Neuronal stem cell (in vitro differentiated cells): ENCODE data around the gene CUL3.

ENCODE experiments used
- DNase-seq: peaks from one replicate; pipeline ENCODE4 v3.0.0-alpha.2; 2013; ENCODE audit warnings: low spot score
- H2AFZ ChIP-seq: one replicate; pipeline ENCODE4 v1.6.1; 2013; ENCODE audit warnings: mild to moderate bottlenecking, low read length, inconsistent platforms
- H2AK5ac ChIP-seq: 2 replicates; pipeline ENCODE4 v1.6.1; 2013; ENCODE audit warnings: low read depth, mild to moderate bottlenecking, inconsistent platforms, low read length, moderate library complexity, mixed read lengths
- H2BK120ac ChIP-seq: 2 replicates; pipeline ENCODE4 v1.6.1; 2013; ENCODE audit warnings: low read depth, mild to moderate bottlenecking, inconsistent platforms, low read length, moderate library complexity, mixed read lengths
- H2BK12ac ChIP-seq: one replicate; pipeline ENCODE4 v1.6.1; 2013; ENCODE audit warnings: low read length, inconsistent platforms
- H2BK15ac ChIP-seq: 2 replicates; pipeline ENCODE4 v1.6.1; 2013; ENCODE audit warnings: mild to moderate bottlenecking, low read length, inconsistent platforms, mixed read lengths
- H2BK5ac ChIP-seq: one replicate; pipeline ENCODE4 v1.6.1; 2013; ENCODE audit warnings: inconsistent platforms, mild to moderate bottlenecking, low read length, moderate library complexity
- H3K14ac ChIP-seq: one replicate; pipeline ENCODE4 v1.6.1; 2013; ENCODE audit warnings: low read length, inconsistent platforms
- H3K18ac ChIP-seq: 2 replicates; pipeline ENCODE4 v1.6.1; 2013; ENCODE audit warnings: low read length, inconsistent platforms
- H3K23ac ChIP-seq: 2 replicates; pipeline ENCODE4 v1.6.1; 2013; ENCODE audit warnings: low read depth, mild to moderate bottlenecking, mixed read lengths, low read length, inconsistent platforms; ENCODE audit not compliant: poor library complexity
- H3K27ac ChIP-seq: replicated peaks from 3 replicates; pipeline ENCODE4 v1.5.1; 2013; ENCODE audit warnings: low read length, inconsistent platforms
- H3K27me3 ChIP-seq, 3 experiments: 2 replicates each; pipeline ENCODE4 v1.6.1; 2013; ENCODE audit warnings: low read length in 3 of 3, mild to moderate bottlenecking in 2 of 3, inconsistent platforms in 1 of 3, low read depth in 1 of 3, mixed read lengths in 1 of 3, moderate library complexity in 1 of 3; ENCODE audit not compliant: control insufficient read depth in 3 of 3, insufficient read depth in 3 of 3
- H3K36me3 ChIP-seq, 2 donors: replicated peaks in 1 of 2; 2 replicates each; pipeline ENCODE4 v1.6.1; 2013; ENCODE audit warnings: low read length in 2 of 2; ENCODE audit not compliant: control insufficient read depth in 2 of 2, insufficient read depth in 2 of 2
- H3K4ac ChIP-seq: 2 replicates; pipeline ENCODE4 v1.6.1; 2013; ENCODE audit warnings: inconsistent platforms, mild to moderate bottlenecking, low read length, moderate library complexity
- H3K4me1 ChIP-seq, 2 donors: 1 replicate in 1 of 2; 2 replicates in 1 of 2; pipeline ENCODE4 v1.6.1; 2013; ENCODE audit warnings: low read length in 2 of 2, low read depth in 1 of 2; ENCODE audit not compliant: control insufficient read depth in 2 of 2, insufficient read depth in 1 of 2
- H3K4me2 ChIP-seq: one replicate; pipeline ENCODE4 v1.6.1; 2013; ENCODE audit warnings: mild to moderate bottlenecking, low read length, inconsistent platforms; ENCODE audit not compliant: insufficient read depth, poor library complexity, severe bottlenecking
- H3K4me3 ChIP-seq, 2 donors: 2 replicates each; pipeline ENCODE4 v1.5.1; 2013; ENCODE audit warnings: low read length in 2 of 2, mild to moderate bottlenecking in 2 of 2, inconsistent platforms in 1 of 2, moderate library complexity in 1 of 2
- H3K79me1 ChIP-seq: one replicate; pipeline ENCODE4 v1.6.1; 2013; ENCODE audit warnings: low read depth, mild to moderate bottlenecking, inconsistent platforms, low read length, moderate library complexity
- H3K9ac ChIP-seq: one replicate; pipeline ENCODE4 v1.6.1; 2013; ENCODE audit warnings: mild to moderate bottlenecking, low read depth, low read length, inconsistent platforms; ENCODE audit not compliant: poor library complexity
- H3K9me3 ChIP-seq, 2 donors: replicated peaks in 1 of 2; 2 replicates each; pipeline versions ENCODE3 to v1.6.1; 2013; ENCODE audit warnings: low read length in 2 of 2, mild to moderate bottlenecking in 2 of 2, inconsistent platforms in 1 of 2, low read depth in 1 of 2, mixed read lengths in 1 of 2, moderate library complexity in 1 of 2; ENCODE audit not compliant: control insufficient read depth in 2 of 2, insufficient read depth in 1 of 2
- H4K8ac ChIP-seq: one replicate; pipeline ENCODE4 v1.6.1; 2013; ENCODE audit warnings: low read depth, mild to moderate bottlenecking, inconsistent platforms, low read length, moderate library complexity
- H4K91ac ChIP-seq: one replicate; pipeline ENCODE4 v1.6.1; 2013; ENCODE audit warnings: low read length, low read depth, mild to moderate bottlenecking, inconsistent platforms; ENCODE audit not compliant: poor library complexity
- WGBS, 2 donors: extraction: QIAGEN DNeasy Blood & Tissue Kit; methylation state at CpG; one replicate each; pipeline ENCODE4 v1.1.7; 2013; ENCODE audit warnings: missing lambda C conversion rate in 2 of 2, mixed read lengths in 1 of 2; ENCODE audit not compliant: insufficient read length in 2 of 2, insufficient replicate concordance in 1 of 2; ENCODE audit errors: extremely low coverage in 2 of 2; 5-methylcytosine and 5-hydroxymethylcytosine counted together

Gene CUL3

DNA sequence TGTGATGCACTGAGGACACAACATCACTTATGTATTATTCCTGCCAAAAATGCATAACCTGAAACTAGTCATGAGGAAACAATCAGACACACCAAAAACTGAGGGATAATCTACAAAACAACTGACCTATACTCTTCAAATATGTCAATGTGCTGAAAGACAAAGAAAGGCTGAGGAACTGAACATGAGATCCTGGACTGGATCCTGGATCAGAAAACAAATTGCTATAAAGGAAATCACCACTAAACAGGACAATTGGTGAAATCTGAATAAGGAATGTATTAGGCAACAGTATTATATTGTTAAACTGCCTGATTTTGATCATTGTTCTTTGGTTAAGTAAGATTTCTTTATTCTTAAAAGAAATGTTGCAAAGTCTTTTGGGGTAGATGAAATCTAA, 28.8 kb downstream of the CUL3 start:
- no peak overlapping the region for H3K23ac ChIP-seq
- H3K4me1 ChIP-seq, result no peaks in the 10 kb centered on the region
- H4K8ac ChIP-seq, result no peak overlapping the region
- no peaks in the 10 kb centered on the region for H3K27me3 ChIP-seq
- no peak overlapping the region for H2BK12ac ChIP-seq
- H3K27ac ChIP-seq, result no peak overlapping the region
- no peak overlapping the region for H3K14ac ChIP-seq
- no peak overlapping the region for H3K18ac ChIP-seq
- H2AK5ac ChIP-seq, result no peak overlapping the region
- H3K79me1 ChIP-seq, result peaks cover 2% of the 10 kb centered on the region
- H2AFZ ChIP-seq, result no peak overlapping the region
- no peak overlapping the region for H2BK120ac ChIP-seq
- H3K36me3 ChIP-seq, result peaks cover 0 to 76% of the 10 kb centered on the region in 2 donors
- H3K4me2 ChIP-seq, result no peak overlapping the region
- H2BK5ac ChIP-seq, result no peak overlapping the region
- DNase-seq, result no peak
- no peak overlapping the region for H4K91ac ChIP-seq
- no peak overlapping the region for H3K4ac ChIP-seq
- no peak overlapping the region for H3K4me3 ChIP-seq
- peaks cover 0 to 19% of the 10 kb centered on the region in 2 donors for H3K9me3 ChIP-seq
- H2BK15ac ChIP-seq, result no peak overlapping the region
- H3K9ac ChIP-seq, result no peak overlapping the region

DNA sequence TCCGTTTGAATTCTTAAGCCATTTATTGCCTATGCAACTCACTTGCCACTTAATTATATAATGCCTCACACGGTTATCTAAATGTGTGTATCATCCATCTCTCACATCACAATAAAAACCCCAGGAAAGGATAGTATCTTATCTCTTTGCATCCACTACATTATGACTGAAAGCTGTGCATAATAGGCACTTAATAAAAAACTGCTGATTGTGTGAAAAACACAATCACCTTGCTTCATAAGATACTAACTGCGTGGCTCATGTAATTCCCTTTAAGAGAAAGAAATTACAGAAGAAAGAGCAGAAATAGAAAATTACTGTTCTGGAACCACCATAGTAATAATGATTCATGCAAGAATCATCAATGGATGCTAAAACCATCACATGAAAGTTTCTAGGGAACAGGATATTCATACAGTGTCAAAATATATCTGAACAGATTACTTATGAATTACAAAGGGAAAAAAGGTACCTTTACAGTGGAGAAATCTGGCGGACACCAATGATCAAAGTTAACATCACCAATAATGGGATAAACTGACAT, 29.3 kb downstream of the CUL3 start:
- H3K4me2 ChIP-seq, result no peak overlapping the region
- H3K27ac ChIP-seq, result no peak overlapping the region
- no peak overlapping the region for H3K14ac ChIP-seq
- no peak overlapping the region for H3K9ac ChIP-seq
- H2BK12ac ChIP-seq, result no peak overlapping the region
- no peaks in the 10 kb centered on the region for H3K4me1 ChIP-seq
- H4K8ac ChIP-seq, result no peak overlapping the region
- no peak overlapping the region for H4K91ac ChIP-seq
- no peak overlapping the region for H3K23ac ChIP-seq
- no peak overlapping the region for H2BK15ac ChIP-seq
- no peaks in the 10 kb centered on the region for H3K27me3 ChIP-seq
- no CpG with 5 or more reads among the region's 4 CpGs for WGBS, 2 donors
- DNase-seq, result no peak
- peaks cover 0 to 14% of the 10 kb centered on the region in 2 donors for H3K9me3 ChIP-seq
- no peak overlapping the region for H2AFZ ChIP-seq
- H2BK120ac ChIP-seq, result no peak overlapping the region
- no peak overlapping the region for H3K18ac ChIP-seq
- peaks cover 0 to 71% of the 10 kb centered on the region in 2 donors for H3K36me3 ChIP-seq
- no peak overlapping the region for H3K4ac ChIP-seq
- peaks cover under 1% of the 10 kb centered on the region for H3K79me1 ChIP-seq
- H3K4me3 ChIP-seq, result no peak overlapping the region
- H2BK5ac ChIP-seq, result no peak overlapping the region
- no peak overlapping the region for H2AK5ac ChIP-seq

DNA sequence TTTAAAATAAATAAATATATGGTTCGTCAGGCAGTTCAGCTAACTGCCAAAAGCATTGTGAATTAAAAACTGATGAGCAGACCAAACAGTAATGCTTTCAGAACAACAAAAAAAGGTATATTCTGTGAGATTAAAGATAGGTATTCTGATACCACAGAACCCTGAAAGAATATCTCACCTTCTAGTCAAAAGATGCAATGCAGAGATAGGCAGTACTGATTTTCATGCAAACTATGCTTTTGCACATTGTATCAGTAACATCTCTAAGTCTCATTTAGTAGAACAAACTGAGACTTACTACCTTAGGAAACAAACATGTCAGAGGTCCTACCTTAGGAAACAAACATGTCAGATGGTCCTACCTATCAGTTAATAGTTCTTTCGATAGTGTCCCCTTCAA, 32.4 kb downstream of the CUL3 start:
- H3K4me3 ChIP-seq, result no peak overlapping the region
- no peak for DNase-seq
- H3K9ac ChIP-seq, result no peak overlapping the region
- no peak overlapping the region for H2BK15ac ChIP-seq
- WGBS, 2 donors, result no CpG with 5 or more reads among the region's 2 CpGs
- H3K4me1 ChIP-seq, result peaks cover 0 to 4% of the 10 kb centered on the region in 2 donors
- H2BK120ac ChIP-seq, result no peak overlapping the region
- H2AFZ ChIP-seq, result no peak overlapping the region
- H3K18ac ChIP-seq, result no peak overlapping the region
- no peak overlapping the region for H2BK5ac ChIP-seq
- H3K27me3 ChIP-seq, result no peaks in the 10 kb centered on the region
- H3K4me2 ChIP-seq, result no peak overlapping the region
- no peak overlapping the region for H3K4ac ChIP-seq
- H2BK12ac ChIP-seq, result no peak overlapping the region
- no peak overlapping the region for H2AK5ac ChIP-seq
- H3K23ac ChIP-seq, result no peak overlapping the region
- no peak overlapping the region for H4K91ac ChIP-seq
- H3K27ac ChIP-seq, result no peak overlapping the region
- no peak overlapping the region for H4K8ac ChIP-seq
- H3K79me1 ChIP-seq, result no peaks in the 10 kb centered on the region
- H3K14ac ChIP-seq, result no peak overlapping the region
- H3K36me3 ChIP-seq, result peaks cover 0 to 88% of the 10 kb centered on the region in 2 donors
- H3K9me3 ChIP-seq, result no peaks in the 10 kb centered on the region

DNA sequence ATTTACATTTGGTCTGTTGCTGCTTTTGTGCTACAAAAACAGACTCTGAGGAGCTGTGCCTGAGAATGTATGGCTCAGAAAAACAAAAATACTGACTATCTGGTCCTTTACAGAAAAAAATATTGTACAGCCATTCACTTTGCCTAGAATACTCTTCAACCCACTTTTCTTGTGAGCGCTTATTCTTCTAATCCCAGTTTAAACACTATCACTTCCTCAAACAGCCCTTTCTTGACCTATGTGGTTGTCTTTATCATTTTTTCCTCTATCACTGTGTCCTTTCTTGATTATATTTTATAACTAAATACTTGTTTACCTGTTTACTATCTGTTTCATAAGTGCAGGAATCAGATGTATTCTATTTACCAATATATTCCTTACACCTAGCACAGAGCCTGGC, 33.5 kb downstream of the CUL3 start:
- Histone ChIP-seq H2BK5ac (no peak overlapping the region), H3K4me3 (no peak overlapping the region), H4K8ac (no peak overlapping the region), H3K27me3 (no peaks in the 10 kb centered on the region), H2AFZ (no peak overlapping the region), H2BK12ac (no peak overlapping the region), H3K4me2 (no peak overlapping the region), H3K9ac (no peak overlapping the region), H2AK5ac (no peak overlapping the region), H3K23ac (no peak overlapping the region), H3K18ac (no peak overlapping the region), H4K91ac (no peak overlapping the region), H3K14ac (no peak overlapping the region), H2BK120ac (no peak overlapping the region), H3K9me3 (no peaks in the 10 kb centered on the region), H3K4me1 (peaks cover 0 to 4% of the 10 kb centered on the region in 2 donors), H2BK15ac (no peak overlapping the region), H3K4ac (no peak overlapping the region), H3K79me1 (no peaks in the 10 kb centered on the region), H3K36me3 (peaks cover 0 to 85% of the 10 kb centered on the region in 2 donors), H3K27ac (no peak overlapping the region)
- WGBS, 2 donors, result no CpG with 5 or more reads among the region's 1 CpG
- no peak for DNase-seq
